ENCODE results near the gene PI4KA. TPM values are rescaled to one million over a fixed set of nuclear protein-coding genes. Genes with fewer than 3 reads are reported as not detected.

PI4KA gene
- polyA plus RNA-seq, 1 of the 3 experiments (the other 2 are of a cell fraction), result 30.0 TPM

DNA sequence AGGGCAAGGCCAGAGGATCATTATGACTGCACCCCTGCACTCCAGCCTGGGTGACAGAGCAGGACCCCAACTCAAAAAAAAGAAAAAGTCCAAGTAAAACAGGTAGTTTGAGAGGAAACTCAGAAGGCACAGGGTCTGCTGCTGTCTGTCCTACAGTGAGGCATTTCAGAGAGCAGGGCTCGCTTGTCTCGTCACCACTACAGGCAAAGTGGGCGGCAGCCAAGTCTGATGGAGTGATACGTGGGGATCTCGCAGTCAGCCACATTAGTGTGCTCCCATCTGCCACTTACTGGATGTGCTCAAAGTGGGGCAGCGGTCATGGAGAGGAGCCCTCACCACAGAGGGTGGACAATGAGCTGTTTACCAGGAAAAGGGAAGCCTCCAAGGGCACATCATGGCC, 42.1 kb downstream of the PI4KA start:
- ChIA-PET POLR2A (no interaction called here), CTCF (interaction anchor here (2.5 kb wide), 1 partner anchor 12 kb away, joined by 9 read pairs; no protein-coding TSS in a partner anchor)
- Histone ChIP-seq H3K36me3 (replicated peaks in 1 of 2; ENCODE audit: control insufficient read depth in 1 of 2, insufficient read depth in 2 of 2, low read length in 1 of 2) (peaks cover 28 to 40% of the 10 kb centered on the region in 2 experiments), H3K27ac (ENCODE audit: low read depth in 2 of 2, low read length in 1 of 2) (no peak overlapping the region), H3K9me2 (no peaks in the 10 kb centered on the region), H3K79me2 (ENCODE audit: insufficient read depth) (no peaks in the 10 kb centered on the region), H3K4me2 (no peak overlapping the region), H3K4me3 (ENCODE audit: low read depth in 2 of 2, low read length in 1 of 2) (no peak overlapping the region), H3K9me3 (no peaks in the 10 kb centered on the region), H3K4me1 (ENCODE audit: control insufficient read depth in 1 of 2, insufficient read depth in 2 of 2, low read depth in 1 of 2, low read length in 1 of 2) (no peaks in the 10 kb centered on the region), H3K9ac (no peak overlapping the region), H2AFZ (ENCODE audit: low read depth) (no peak overlapping the region), H3F3A (replicated peaks; ENCODE audit: insufficient read depth) (peaks cover 7% of the 10 kb centered on the region), H4K20me1 (ENCODE audit: insufficient read depth) (no peaks in the 10 kb centered on the region), H3K27me3 (ENCODE audit: insufficient read depth) (no peaks in the 10 kb centered on the region)
- TF ChIP-seq RFX5 (IDR thresholded peaks at IDR 0.05; ENCODE audit: low read length) (no peak), MXI1 (IDR thresholded peaks at IDR 0.05; ENCODE audit: low read depth, low read length) (no peak), GABPA (IDR thresholded peaks at IDR 0.05; ENCODE audit: low read depth) (no peak), RXRA (IDR thresholded peaks at IDR 0.05; ENCODE audit: borderline replicate concordance, low read depth) (no peak), FOXJ3 (CRISPR knock-in tag; IDR thresholded peaks at IDR 0.05) (no peak), FOSL2 (IDR thresholded peaks at IDR 0.05; ENCODE audit: borderline replicate concordance, low read depth) (no peak), POLR2AphosphoS5 (IDR thresholded peaks at IDR 0.05; ENCODE audit: low read depth, low read length) (no peak), EZH2phosphoT487 (IDR thresholded peaks at IDR 0.05; ENCODE audit: borderline replicate concordance, low read depth) (no peak)
- TF ChIP-seq, protein P1, sequence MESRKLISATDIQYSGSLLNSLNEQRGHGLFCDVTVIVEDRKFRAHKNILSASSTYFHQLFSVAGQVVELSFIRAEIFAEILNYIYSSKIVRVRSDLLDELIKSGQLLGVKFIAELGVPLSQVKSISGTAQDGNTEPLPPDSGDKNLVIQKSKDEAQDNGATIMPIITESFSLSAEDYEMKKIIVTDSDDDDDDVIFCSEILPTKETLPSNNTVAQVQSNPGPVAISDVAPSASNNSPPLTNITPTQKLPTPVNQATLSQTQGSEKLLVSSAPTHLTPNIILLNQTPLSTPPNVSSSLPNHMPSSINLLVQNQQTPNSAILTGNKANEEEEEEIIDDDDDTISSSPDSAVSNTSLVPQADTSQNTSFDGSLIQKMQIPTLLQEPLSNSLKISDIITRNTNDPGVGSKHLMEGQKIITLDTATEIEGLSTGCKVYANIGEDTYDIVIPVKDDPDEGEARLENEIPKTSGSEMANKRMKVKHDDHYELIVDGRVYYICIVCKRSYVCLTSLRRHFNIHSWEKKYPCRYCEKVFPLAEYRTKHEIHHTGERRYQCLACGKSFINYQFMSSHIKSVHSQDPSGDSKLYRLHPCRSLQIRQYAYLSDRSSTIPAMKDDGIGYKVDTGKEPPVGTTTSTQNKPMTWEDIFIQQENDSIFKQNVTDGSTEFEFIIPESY (IDR thresholded peaks at IDR 0.05; ENCODE audit: borderline replicate concordance, low read depth), result no peak
- TF ChIP-seq, protein P2, sequence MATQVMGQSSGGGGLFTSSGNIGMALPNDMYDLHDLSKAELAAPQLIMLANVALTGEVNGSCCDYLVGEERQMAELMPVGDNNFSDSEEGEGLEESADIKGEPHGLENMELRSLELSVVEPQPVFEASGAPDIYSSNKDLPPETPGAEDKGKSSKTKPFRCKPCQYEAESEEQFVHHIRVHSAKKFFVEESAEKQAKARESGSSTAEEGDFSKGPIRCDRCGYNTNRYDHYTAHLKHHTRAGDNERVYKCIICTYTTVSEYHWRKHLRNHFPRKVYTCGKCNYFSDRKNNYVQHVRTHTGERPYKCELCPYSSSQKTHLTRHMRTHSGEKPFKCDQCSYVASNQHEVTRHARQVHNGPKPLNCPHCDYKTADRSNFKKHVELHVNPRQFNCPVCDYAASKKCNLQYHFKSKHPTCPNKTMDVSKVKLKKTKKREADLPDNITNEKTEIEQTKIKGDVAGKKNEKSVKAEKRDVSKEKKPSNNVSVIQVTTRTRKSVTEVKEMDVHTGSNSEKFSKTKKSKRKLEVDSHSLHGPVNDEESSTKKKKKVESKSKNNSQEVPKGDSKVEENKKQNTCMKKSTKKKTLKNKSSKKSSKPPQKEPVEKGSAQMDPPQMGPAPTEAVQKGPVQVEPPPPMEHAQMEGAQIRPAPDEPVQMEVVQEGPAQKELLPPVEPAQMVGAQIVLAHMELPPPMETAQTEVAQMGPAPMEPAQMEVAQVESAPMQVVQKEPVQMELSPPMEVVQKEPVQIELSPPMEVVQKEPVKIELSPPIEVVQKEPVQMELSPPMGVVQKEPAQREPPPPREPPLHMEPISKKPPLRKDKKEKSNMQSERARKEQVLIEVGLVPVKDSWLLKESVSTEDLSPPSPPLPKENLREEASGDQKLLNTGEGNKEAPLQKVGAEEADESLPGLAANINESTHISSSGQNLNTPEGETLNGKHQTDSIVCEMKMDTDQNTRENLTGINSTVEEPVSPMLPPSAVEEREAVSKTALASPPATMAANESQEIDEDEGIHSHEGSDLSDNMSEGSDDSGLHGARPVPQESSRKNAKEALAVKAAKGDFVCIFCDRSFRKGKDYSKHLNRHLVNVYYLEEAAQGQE (IDR thresholded peaks at IDR 0.05; ENCODE audit: low read depth, low read length), result no peak
- TF ChIP-seq, protein P3, sequence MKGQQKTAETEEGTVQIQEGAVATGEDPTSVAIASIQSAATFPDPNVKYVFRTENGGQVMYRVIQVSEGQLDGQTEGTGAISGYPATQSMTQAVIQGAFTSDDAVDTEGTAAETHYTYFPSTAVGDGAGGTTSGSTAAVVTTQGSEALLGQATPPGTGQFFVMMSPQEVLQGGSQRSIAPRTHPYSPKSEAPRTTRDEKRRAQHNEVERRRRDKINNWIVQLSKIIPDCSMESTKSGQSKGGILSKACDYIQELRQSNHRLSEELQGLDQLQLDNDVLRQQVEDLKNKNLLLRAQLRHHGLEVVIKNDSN (IDR thresholded peaks at IDR 0.05; ENCODE audit: borderline replicate concordance, low read depth), result no peak
- DNase-seq, result no peak
- WGBS (ENCODE audit: low lambda C conversion rate), result 100% methylated on average over 5 of the region's 6 CpGs

Measured in SK-N-SH (cell line).